NCI-H146 treated with DMSO at 0.1 percent for 48 hours (cell line): ENCODE results near the gene HAUS6.
A peak's percentile ranks its signal among the peaks of the same experiment; 100 is the strongest.
"Not testable (repeated sequence)": the region's sequence is repeated elsewhere in the genome, so short reads cannot be mapped to it uniquely, and the experiment has no call there.

Experiments used
- DNase-seq: peaks from one replicate; lab custom pipeline; 2025; ENCODE audit not compliant: unreplicated experiment; lab: John Stamatoyannopoulos, UW

HAUS6 gene

GRCh38 chr9:19102631-19103345 lies at the start of gene HAUS6:
HAUS6 (minus strand) TSS chr9:19102904; CDS start chr9:19102651, 253 bp downstream.
- DNase-seq = peak; percentile 84

- DNase-seq = not testable (repeated sequence)
Measured at GRCh38 chr9:19152160-19152498, 49.4 kb upstream of the HAUS6 start.

- DNase-seq = no peak
Measured at GRCh38 chr9:19151425-19152159, 48.9 kb upstream of the HAUS6 start.

- no peak for DNase-seq
Measured at GRCh38 chr9:19149230-19149629, 46.5 kb upstream of the HAUS6 start.

GRCh38 chr9:19148187-19148586 lies 45.5 kb upstream of the HAUS6 start:
- no peak for DNase-seq

GRCh38 chr9:19146441-19147024 lies 43.8 kb upstream of the HAUS6 start:
- DNase-seq = no peak

GRCh38 chr9:19145881-19146280 lies 43.2 kb upstream of the HAUS6 start:
- no peak for DNase-seq

- DNase-seq = no peak
Measured at GRCh38 chr9:19140259-19140658, 37.6 kb upstream of the HAUS6 start.

GRCh38 chr9:19138084-19138483 lies 35.4 kb upstream of the HAUS6 start:
- peak; percentile 21 for DNase-seq

GRCh38 chr9:19137282-19137681 lies 34.6 kb upstream of the HAUS6 start:
- DNase-seq = no peak

GRCh38 chr9:19136129-19136528 lies 33.4 kb upstream of the HAUS6 start:
- no peak for DNase-seq

- DNase-seq = no peak
Measured at GRCh38 chr9:19133549-19134345, 31.0 kb upstream of the HAUS6 start.

GRCh38 chr9:19130436-19130835 lies 27.7 kb upstream of the HAUS6 start:
- no peak for DNase-seq

- DNase-seq = no peak
Measured at GRCh38 chr9:19127871-19128500, 25.3 kb upstream of the HAUS6 start.

GRCh38 chr9:19124430-19124793 lies 21.7 kb upstream of the HAUS6 start:
- DNase-seq = no peak

- DNase-seq = no peak
Measured at GRCh38 chr9:19122490-19123042, 19.9 kb upstream of the HAUS6 start.

- DNase-seq = no peak
Measured at GRCh38 chr9:19120877-19121276, 18.2 kb upstream of the HAUS6 start.

GRCh38 chr9:19119801-19120440 lies 17.2 kb upstream of the HAUS6 start:
- DNase-seq = no peak

GRCh38 chr9:19119246-19119645 lies 16.5 kb upstream of the HAUS6 start:
- no peak for DNase-seq

- DNase-seq = no peak
Measured at GRCh38 chr9:19117039-19117716, 14.5 kb upstream of the HAUS6 start.
